Measurements from ENCODE around the gene PEX5L.
"Not testable (repeated sequence)": the region's sequence is repeated elsewhere in the genome, so short reads cannot be mapped to it uniquely, and the experiment has no call there.

The PEX5L gene, protein sequence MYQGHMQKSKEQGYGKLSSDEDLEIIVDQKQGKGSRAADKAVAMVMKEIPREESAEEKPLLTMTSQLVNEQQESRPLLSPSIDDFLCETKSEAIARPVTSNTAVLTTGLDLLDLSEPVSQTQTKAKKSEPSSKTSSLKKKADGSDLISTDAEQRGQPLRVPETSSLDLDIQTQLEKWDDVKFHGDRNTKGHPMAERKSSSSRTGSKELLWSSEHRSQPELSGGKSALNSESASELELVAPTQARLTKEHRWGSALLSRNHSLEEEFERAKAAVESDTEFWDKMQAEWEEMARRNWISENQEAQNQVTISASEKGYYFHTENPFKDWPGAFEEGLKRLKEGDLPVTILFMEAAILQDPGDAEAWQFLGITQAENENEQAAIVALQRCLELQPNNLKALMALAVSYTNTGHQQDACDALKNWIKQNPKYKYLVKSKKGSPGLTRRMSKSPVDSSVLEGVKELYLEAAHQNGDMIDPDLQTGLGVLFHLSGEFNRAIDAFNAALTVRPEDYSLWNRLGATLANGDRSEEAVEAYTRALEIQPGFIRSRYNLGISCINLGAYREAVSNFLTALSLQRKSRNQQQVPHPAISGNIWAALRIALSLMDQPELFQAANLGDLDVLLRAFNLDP

DNA sequence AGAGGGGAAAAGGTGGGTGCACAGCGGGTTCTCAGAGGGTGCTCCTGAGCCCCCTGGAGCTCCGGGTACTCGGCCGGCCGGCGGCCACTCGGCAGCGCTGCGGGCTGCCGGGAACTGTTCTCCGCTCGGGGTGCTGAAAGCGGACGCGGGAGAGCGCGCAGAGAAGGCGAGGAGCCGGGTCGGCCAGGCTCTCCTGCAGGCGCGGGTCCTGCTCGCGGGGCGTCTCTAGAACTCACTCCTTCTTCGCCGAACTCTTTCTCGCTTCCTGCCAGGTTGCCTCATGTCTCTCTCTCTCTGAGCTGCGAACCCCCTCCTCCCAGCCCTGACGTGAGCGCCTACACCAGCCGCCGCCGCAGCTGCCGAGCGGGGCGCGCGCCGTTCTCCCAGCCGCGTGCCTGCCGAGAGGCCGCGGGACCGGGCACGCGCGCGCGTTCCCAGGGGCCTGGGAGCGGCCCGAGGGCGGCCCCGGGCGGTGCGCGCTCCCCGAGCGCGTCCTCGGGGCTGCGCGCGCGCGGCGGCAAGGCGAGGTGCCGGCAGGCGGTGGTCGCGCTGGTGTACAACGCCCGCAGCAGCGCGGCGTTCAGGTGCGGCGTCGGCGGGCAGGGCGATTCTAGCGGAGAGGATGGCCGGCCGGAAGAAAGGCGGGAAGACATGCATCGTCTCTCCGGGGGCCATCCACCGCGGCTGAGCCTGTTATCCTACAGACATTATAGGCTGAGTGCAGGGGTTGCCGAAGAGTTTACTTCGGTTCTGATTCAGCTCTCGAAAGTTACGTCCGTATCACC, at the start of gene PEX5L:
PEX5L (minus strand) TSS at position 267 of the 785 bp plus-strand sequence. CDS start 338 bp downstream, outside the sequence.
- DNase-seq: peak; percentile 95

DNA sequence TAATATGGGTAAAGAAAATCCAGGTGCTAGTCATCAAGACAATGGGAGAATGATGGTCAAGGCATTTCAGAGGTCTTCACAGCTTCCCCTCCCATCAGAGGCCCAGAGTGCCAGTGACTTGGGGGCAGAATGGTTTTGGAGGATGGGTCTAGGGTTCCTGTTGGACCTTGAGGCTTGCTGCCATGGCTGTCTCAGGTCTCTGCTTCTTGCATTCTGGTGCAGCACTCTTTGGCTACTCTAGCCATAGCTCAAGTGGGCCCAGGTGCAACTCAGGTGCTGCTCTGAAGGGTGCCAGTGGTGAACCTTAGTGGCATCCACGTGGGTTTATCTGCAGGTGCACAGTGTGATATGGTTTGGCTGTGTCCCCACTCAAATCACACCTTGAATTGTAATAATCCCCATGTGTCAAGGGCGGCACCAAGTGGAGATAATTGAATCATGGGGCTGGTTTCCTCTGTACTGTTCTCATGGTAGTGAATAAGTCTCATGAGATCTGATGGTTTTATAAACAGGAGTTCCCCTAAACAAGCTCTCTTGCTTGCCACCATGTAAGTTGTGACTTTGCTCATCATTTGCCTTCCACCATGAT, 48.5 kb upstream of the PEX5L start:
- peak; percentile 45 for DNase-seq

DNA sequence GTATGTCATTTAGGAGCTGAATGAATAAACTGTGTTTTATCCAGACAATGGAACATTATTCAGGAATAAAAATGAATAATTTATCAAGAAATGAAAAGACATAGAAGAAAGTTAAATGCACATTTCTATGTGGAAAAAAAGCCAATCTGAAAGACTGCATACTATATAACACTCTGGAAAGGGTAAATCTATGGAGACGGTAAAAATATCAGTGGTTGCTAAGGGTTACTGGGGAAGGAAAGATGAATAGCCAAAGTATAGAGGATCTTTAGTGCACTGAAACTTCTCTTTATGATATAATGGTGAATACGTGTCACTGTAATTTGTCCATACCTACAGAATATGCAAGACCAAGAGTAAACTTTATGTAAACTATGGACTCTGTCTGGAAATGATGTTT, 46.0 kb upstream of the PEX5L start:
- no peak for DNase-seq

DNA sequence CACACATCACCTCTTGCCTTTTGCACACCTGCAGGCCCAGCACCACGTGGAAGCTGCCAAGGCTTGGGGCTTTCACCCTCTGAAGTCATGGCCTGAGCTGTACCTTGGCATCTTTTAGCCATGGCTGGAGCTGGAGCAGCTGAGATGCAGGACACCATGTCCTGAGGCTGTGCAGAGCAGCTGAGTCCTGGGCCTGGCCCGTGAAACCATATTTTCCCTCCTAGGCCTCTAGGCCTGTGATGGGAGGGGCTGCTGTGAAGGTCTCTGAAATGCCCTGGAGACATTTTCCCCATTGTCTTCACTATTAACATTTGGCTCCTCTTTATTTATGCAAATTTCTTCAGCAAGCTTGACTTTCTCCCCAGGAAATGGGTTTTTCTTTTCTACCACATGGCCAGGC, 41.9 kb upstream of the PEX5L start:
- no peak for DNase-seq

DNA sequence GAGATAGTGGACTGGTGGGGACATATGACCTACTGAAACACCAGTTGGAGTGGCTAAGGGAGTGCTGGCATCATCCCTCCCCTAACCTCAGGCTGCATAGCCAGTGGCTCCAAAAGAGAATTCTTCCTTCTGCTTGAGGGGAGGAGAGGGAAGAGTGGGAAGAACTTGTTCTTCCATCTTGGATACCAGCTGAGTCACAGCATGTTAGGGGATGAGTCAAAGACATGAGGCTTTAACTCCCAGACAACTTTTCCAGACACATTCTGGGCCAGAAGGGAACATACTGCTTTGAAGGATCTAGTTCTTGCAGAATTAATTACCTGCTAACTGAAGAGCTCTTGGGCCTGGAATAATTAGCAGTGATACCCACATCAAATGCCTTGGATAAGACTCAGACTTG, 36.8 kb upstream of the PEX5L start:
- no peak for DNase-seq

DNA sequence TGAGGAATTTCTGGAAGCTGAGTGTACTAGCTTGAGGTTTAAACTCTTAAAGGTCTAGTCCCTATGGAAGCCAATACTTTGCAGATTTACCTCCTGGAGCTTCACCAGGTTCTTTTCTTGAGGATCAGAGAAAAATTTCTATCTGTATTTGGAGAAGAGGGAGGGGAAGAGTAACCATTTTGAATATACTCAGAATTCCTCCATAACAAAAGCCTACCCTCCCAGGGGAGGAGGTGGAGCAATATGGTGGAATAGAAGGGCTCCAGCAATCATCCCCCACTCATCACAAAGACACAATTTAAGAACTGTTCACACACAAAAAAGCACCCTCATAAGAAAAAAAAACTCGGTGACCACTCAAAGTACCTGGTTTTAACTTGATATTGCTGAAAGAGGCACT, 36.0 kb upstream of the PEX5L start:
- no peak for DNase-seq

DNA sequence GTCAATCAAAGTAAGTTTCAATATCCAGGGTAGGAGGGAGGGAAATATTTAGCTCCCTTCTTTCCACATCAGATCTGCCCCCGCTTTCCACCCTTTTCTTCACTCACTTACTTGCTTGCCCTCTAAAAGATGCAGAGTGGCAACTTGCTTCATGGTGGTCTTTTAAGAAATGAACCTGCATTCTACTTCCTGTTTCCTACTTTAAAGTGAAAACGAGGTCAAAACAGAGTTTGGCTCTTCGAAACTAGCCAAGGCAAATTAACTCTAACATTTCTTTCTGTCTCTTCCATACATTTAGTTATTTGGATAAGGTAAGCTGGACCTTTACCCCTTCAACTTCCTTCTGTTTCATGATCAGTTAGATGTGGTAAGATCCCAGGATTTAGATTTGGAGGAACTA, 34.2 kb upstream of the PEX5L start:
- DNase-seq: no peak

DNA sequence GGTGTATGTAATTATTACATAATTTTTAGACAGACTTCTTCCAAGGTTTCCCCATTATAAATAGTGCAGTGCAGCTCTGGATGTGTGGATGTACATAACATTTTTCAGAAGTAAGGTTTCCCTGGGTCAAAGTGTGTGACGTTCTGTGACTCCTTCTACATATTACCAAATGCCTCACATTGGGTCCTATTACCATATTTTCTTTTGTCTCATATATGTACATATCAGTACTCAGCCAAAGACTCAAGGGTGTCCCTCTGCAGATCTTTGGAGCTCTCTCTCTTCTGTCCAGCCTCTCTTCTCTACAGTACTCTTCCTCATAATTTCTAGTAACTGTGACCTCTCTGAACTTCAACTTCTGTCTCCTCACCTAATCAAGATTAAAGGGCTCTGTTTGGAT, 31.3 kb upstream of the PEX5L start:
- no peak for DNase-seq

DNA sequence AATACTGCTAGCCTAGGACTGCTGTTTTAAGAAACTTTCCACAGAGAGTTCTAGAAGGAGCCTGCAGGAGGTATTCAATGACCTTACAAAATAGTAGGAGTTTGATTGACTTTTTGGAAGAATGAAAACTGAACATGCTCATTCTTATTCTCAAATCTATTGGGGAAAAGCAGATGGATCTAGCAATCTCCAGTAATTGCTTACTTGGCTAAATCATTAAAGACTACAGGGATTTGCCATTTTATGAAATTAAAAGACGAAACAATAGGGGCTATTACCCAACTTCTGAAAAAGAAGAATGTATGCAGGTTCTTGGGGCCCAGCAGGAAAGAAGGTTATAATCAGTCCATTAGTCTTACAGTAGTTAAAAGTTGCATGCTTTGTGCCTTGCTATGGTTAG, 29.9 kb upstream of the PEX5L start:
- DNase-seq: no peak

DNA sequence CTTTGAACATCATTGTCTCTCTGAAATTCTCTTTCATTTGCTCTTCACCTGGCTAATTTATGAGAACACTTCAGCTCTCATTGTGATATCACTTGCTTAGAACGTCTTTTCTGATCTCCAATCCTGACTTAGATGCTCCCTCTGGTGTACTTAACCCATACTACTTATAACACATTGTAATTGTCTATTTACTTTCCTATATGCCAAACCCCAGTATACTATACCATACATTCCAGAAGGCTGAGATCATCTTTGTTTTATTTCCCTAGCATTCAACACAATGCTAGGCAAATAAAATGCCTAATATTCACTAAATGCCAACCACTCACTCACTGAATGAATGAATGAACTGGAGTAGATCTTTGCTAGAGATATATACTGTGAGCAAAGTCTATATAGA, 27.0 kb upstream of the PEX5L start:
- no peak for DNase-seq

DNA sequence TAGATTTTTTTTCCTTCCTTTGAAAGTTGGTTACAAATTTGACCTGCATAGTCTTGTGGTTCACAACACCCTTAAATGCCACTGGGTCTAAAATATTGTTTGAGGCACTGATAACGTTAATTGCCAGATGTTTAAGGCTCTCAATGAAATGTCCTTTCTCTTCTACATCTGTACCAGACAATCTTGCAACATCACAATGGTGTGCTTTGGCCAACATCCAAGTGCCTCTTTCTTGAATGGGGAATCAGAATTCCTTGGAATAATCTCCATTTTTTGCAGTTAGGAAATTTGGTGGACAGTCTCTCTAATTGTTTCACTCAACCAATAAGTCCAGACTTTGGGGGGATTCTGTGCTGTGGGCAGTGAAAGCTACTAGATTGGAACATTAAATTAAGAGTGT, 26.0 kb upstream of the PEX5L start:
- DNase-seq: no peak

DNA sequence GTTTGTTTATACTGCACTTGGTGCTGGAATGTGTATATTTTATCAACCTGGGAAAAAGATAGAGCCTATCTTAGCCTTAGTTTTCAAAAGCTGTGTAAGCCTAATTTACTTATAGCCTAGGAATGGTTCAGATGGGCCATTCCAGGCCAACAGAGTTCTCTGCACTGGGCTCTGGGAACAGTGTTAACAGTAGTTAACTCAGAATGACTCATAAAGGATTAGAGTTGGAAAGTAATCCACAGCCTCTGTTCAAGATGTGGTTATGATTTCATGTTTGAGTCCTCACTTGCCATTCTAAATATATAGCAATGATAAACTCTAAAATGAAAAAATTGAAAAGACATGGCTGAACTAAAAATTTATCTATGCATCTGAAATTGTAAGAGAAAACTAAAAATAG, 22.6 kb upstream of the PEX5L start:
- no peak for DNase-seq

DNA sequence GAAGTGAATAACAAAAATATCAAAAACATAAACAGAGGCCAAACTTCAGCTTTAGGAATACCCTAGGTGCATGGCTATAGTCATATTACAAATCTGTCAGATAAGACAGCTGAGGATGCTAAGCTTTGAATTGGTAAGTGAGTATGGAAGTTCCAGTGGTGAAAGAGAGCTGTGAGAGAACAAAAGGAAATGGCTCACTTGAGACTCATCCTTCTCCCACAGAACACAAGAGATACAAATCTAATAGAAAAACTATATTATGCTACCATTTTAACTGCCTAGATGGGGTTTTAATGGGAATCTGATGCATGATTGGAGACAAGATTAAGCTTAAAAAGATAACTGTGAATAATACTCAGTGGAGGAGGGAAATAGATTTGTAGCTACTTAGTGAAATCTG, 21.5 kb upstream of the PEX5L start:
- no peak for DNase-seq

DNA sequence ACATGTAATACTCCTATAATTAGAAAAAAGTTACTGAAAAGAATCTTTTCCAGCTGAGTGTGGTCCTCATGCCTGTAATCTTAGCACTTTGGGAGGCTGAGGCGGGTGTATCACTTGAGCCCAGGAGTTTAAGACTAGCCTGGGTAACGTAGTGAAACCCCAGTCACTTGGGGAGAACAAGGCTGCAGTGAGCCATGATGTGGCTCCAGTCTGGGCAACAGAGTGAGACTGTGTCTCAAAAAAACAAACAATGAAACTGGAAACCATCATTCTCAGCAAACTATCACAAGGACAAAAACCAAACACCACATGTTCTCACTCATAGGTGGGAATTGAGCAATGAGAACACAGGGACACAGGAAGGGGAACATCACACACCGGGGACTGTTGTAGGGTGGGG, 18.9 kb upstream of the PEX5L start:
- not testable (repeated sequence) for DNase-seq

DNA sequence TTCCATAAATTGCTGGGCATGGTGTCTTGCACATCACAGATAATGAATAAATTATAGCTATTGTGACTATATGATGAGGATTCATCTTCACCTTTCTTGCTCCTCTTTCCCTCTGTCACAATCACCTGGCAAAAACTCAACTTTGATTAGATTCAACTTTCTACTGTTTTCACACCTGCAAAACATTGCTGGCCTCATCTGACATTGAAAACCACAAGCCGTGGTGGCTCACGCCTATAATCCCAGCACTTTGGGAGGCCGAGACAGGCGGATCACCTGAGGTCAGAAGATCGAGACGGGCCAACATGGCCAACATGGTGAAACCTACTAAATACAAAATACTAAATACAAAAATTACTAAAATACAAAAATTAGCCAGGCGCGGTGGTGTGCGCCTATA, 12.7 kb upstream of the PEX5L start:
- DNase-seq: no peak

DNA sequence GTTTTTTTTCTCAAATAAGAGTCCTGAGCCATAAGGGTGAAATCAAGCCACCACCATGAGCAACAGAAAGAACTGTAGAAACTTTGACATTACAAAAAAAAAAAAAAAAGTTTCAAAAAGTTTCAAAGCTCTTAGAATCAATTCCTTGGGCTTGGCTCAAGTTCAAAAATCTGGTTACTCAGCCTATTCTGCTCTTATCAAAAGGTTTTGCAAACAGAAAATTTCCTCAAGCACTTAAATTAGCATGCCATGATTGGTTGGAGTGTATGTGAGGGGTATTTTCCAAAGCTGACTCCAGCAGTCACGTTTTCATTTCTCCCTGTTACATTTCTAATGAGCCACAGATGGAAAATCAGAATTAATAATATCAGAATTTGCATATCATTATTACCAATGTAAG, 12.1 kb upstream of the PEX5L start:
- peak; percentile 72 for DNase-seq

DNA sequence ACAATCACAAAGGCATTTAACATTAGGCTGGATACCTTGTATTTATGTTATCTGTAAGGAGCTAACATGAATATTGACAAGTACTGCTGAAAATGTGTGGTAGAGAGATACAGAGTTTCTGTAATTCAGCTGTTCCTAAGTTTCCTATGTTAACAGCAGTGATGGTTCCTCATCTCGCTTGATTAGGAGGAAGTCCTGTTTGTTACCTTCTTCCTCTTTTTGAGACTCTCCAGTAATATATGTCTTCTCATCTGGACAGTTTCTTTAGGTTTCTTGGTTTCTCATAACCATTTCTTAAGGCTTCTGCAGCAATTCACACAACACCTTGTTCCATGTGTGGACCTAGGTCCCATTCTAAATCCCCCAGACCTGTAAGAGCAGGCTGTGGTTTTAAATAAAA, 11.4 kb upstream of the PEX5L start:
- no peak for DNase-seq

DNA sequence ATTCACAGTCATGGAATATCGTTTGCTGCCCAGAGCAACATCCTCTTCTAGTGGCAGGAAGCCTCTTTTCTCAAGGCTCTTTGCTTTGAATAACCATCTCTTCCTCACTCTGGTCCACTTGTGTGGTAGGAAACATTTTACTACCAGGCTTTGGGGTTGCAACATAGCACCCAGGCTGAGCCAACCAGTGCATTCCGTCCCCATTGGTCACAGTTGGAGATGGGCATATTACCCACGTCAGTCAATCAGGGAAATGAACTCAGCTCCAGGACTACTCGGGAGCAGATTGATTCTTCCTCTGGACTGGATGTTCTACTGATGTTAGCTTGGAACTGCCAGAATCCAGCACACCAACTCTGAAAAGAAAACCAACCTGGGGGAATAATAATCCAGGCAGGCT, 4.2 kb upstream of the PEX5L start:
- no peak for DNase-seq

DNA sequence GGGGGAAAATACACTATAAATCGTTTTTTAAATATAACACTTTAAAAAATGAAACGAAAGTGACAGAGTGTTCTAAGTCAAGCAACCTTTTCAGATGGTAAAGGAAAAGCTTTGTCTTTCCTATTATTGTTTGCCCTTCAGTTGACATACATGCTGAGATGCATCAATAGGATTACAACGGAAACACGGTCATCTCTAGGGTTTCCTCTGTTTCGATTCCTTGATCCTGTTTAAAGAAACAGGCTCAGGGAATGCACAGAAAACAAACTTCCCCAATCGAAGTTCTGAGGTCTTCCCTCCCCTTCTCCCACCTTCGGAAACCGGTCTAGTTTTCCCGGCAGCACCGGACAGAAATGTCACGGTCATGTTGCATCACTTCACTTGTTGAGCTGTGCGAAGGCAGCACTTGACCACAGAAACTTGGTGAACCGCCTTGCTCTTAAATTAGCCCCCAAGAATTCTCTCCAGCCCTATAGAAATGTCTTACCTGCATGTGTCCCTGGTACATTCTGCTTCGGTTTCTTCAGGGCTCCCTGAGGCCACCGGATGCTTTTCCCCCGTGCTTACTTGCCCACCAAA, 556 bp downstream of the PEX5L start:
- peak; percentile 74 for DNase-seq

DNA sequence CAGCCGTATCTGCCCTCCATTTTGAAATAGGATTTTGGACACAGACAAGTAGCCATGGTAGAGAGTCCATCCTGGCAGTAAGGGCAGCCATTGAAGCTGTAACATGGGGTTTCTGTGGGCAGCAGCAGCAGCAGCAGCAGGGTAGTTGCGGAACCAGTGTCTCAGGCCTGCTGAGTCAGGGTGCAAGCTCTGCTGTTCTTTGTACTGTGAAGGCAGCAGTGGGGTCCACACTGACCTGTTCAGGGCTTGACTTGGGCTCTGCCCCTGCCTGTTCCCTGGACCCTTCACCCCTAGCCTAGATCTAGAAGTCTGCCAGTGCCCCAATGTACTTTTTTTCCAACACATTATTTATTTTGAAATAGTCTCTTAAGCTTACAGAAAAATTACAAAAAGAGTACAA, 9.7 kb downstream of the PEX5L start:
- no peak for DNase-seq

DNA sequence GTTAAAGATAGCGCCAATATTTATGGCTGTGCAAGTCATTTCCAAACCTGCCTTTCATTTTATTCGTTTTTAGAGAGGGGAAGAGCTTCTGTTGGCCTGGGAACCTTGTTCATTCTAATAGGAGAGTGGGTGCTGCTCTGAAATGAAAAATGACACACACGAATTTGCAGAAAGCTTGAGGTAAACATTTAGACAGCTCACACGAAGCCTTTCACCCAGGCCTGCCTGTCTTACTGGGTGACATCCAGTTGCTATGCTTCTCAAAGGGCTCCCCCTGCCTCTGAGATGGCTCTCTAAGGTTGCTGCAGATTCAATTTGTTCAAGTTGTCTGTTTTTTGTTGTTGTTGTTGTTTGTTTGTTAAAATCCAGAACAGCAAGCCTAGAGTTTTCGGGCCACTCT, 18.2 kb downstream of the PEX5L start:
- DNase-seq: no peak

DNA sequence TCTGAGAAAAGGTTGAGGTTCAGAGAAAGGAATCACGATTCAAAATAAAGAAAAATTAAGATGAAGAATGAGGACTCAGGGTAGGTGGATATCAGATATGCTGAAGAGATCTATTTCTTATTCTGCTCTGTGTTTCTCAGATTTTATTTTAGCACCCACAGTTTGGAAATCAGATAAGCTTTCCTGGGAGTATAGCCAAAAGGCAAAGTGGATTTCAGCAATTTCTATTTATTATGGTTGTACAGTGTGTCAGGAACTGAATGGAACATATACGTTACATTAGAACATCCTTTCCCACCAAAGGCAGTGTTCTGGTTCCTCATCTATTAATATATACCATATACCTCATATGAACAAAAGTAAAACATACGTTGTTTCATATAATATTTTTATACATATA, 18.9 kb downstream of the PEX5L start:
- DNase-seq: peak; percentile 51

DNA sequence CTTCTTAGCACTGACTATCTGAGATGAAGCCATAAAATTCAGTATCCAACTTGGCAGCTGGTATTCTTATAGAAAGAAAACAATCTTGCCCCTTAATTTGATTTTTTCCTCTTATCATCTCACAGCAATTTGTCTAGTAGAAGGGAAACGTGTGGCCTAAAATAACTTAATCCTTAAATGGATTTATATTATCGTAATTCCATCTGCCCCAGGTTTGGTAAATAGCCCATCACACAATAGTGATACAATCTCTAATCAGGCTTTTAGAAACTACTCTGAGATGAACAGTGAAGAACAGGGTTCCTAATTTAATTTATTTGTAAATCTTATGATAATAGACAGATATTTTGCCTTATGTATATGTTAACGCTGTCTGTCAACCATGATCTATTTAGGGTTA, 24.8 kb downstream of the PEX5L start:
- DNase-seq: no peak
